K562 (cell line): ENCODE measurements around the gene GRID2IP. TPM values are rescaled to one million over a fixed set of nuclear protein-coding genes. Genes with fewer than 3 reads are reported as not detected.

Source experiments
- ATAC-seq: fragments of 200-7000 bp; cut with Tn5 transposase; 3 replicates; pipeline ENCODE4 v1.9.1; 2020; ENCODE audit warnings: moderate library complexity
- BruUV-seq: library from RNA; stranded (reverse); fragments of 400-500 nt; replicated peaks from 2 replicates; lab custom pipeline; 2021; lab: Mats Ljungman, UMichigan
- CTCF ChIA-PET: fragments of 300-600 bp; formaldehyde crosslinking; extraction: SDS; loops from one replicate; lab custom pipeline; 2021; ENCODE audit warnings: low intra/inter-chr PET ratio; lab: Yijun Ruan, JAX
- POLR2A ChIA-PET: fragments of 300-600, 350-650 bp; sonication (Branson Sonifier 250); formaldehyde crosslinking; extraction: SDS; loops from one replicate; lab custom pipeline; 2021; ENCODE audit warnings: antibody characterized with exemption, inconsistent platforms; lab: Yijun Ruan, JAX
- DNase-seq, 4 experiments: peaks; one replicate each; pipeline versions ENCODE4 v3.0.0 to v3.0.0-alpha.2; 2011 to 2018; ENCODE audit warnings: low spot score in 3 of 4, mixed read lengths in 3 of 4; ENCODE audit errors: extremely low read depth in 1 of 4
- FAIRE-seq: peaks from 2 replicates; lab custom pipeline; 2011; peaks lifted over from hg19 to GRCh38; lab: Jason Lieb, UNC
- H2AFZ ChIP-seq: 2 replicates; pipeline ENCODE4 v1.6.0; 2011; ENCODE audit warnings: low read depth, low read length, control low read depth, inconsistent platforms
- H3K27ac ChIP-seq: fragments of 200-600 bp; 3 replicates; pipeline ENCODE4 v1.8.0; 2011; ENCODE audit warnings: low read depth, mild to moderate bottlenecking, control low read depth, inconsistent platforms, low read length, moderate library complexity, mixed read lengths; ENCODE audit errors: extremely low read depth
- H3K27me3 ChIP-seq, 2 experiments: fragments of 300-600 bp in 1 of 2; 2 replicates in 1 of 2; 3 replicates in 1 of 2; pipeline versions ENCODE4 v1.6.0 to v1.8.0; 2011; ENCODE audit warnings: inconsistent platforms in 2 of 2, low read length in 2 of 2, mild to moderate bottlenecking in 1 of 2, mixed read lengths in 1 of 2, moderate library complexity in 1 of 2; ENCODE audit not compliant: control insufficient read depth in 2 of 2, insufficient read depth in 2 of 2
- H3K36me3 ChIP-seq: fragments of 300-600 bp; 3 replicates; pipeline ENCODE4 v1.8.0; 2011; ENCODE audit warnings: mild to moderate bottlenecking, low read length, inconsistent platforms; ENCODE audit not compliant: control insufficient read depth, insufficient read depth
- H3K4me1 ChIP-seq, 2 experiments: fragments of 200-600 bp in 1 of 2; replicated peaks in 1 of 2; 2 replicates in 1 of 2; 3 replicates in 1 of 2; pipeline versions ENCODE4 v1.5.1 to v1.8.0; 2011; ENCODE audit warnings: inconsistent platforms in 2 of 2, low read length in 2 of 2, mild to moderate bottlenecking in 1 of 2, mixed read lengths in 1 of 2, moderate library complexity in 1 of 2; ENCODE audit not compliant: control insufficient read depth in 2 of 2, insufficient read depth in 2 of 2
- H3K4me2 ChIP-seq: 2 replicates; pipeline ENCODE4 v1.6.1; 2011; ENCODE audit warnings: low read length, control low read depth, inconsistent platforms, mixed read lengths; ENCODE audit not compliant: insufficient read depth
- H3K4me3 ChIP-seq: fragments of 200-600 bp; sonication (generic), shearing (Covaris generic); 2 replicates; pipeline ENCODE4 v1.5.1; 2016; ENCODE audit warnings: control low read depth, inconsistent platforms
- H3K79me2 ChIP-seq: fragments of 200-600 bp; 3 replicates; pipeline ENCODE4 v1.8.0; 2011; ENCODE audit warnings: low read length, inconsistent platforms; ENCODE audit not compliant: control insufficient read depth, insufficient read depth
- H3K9ac ChIP-seq, 2 experiments: 2 replicates each; pipeline versions ENCODE4 v1.6.0 to v1.6.1; 2011; ENCODE audit warnings: low read depth in 2 of 2, low read length in 2 of 2, control low read depth in 1 of 2, inconsistent platforms in 1 of 2, mild to moderate bottlenecking in 1 of 2, mixed read lengths in 1 of 2; ENCODE audit not compliant: insufficient read depth in 1 of 2
- H3K9me1 ChIP-seq: one replicate; pipeline ENCODE4 v1.6.0; 2011; ENCODE audit warnings: inconsistent platforms, mild to moderate bottlenecking, low read length, moderate library complexity; ENCODE audit not compliant: control insufficient read depth, insufficient read depth
- H3K9me3 ChIP-seq: replicated peaks from 2 replicates; pipeline ENCODE4 v1.5.1; 2011; ENCODE audit warnings: low read depth, low read length, inconsistent platforms; ENCODE audit not compliant: control insufficient read depth, insufficient read depth
- H4K20me1 ChIP-seq: replicated peaks from 2 replicates; pipeline ENCODE4 v1.6.1; 2011; ENCODE audit warnings: low read length, inconsistent platforms, mixed read lengths; ENCODE audit not compliant: control insufficient read depth, insufficient read depth
- ATF1 ChIP-seq, 2 experiments: fragments of 450-650 bp in 1 of 2; IDR thresholded peaks; 2 replicates each; pipeline ENCODE4 v1.6.1; 2016; ENCODE audit warnings: missing compliant biosample characterization in 1 of 2, missing genetic modification characterization in 1 of 2
- HDGF ChIP-seq: fragments of 450-650 bp; IDR thresholded peaks from 2 replicates; pipeline ENCODE4 v1.6.1; 2016
- HNRNPLL ChIP-seq: fragments of 200-400 bp; formaldehyde crosslinking; IDR thresholded peaks from 2 replicates; pipeline ENCODE4 v1.6.1; 2017; ENCODE audit warnings: low read length, low read depth, mild to moderate bottlenecking; ENCODE audit not compliant: poor library complexity, severe bottlenecking
- MBD2 ChIP-seq: sonication (generic); IDR thresholded peaks from 2 replicates; pipeline ENCODE4 v1.6.1; 2016; ENCODE audit warnings: low read depth, borderline replicate concordance
- PHF21A ChIP-seq: fragments of 450-650 bp; IDR thresholded peaks from 2 replicates; pipeline ENCODE4 v1.6.1; 2017; ENCODE audit warnings: low read depth, borderline replicate concordance
- POLR2B ChIP-seq: fragments of 450-650 bp; IDR thresholded peaks from 2 replicates; pipeline ENCODE4 v1.6.1; 2018; ENCODE audit warnings: low read depth; ENCODE audit not compliant: partially characterized antibody
- SAFB2 ChIP-seq: fragments of 200-400 bp; formaldehyde crosslinking; IDR thresholded peaks from 2 replicates; pipeline ENCODE4 v1.6.1; 2018; ENCODE audit warnings: borderline replicate concordance, low read length, low read depth, moderate library complexity; ENCODE audit not compliant: severe bottlenecking
- ZEB2 ChIP-seq: fragments of 450-650 bp; IDR thresholded peaks from 2 replicates; pipeline ENCODE4 v1.6.1; 2016
- WGBS: fragments of 100-300 bp; shearing (Covaris generic); methylation state at CpG from one replicate; pipeline ENCODE4 v1.1.6; 2016; ENCODE audit warnings: low coverage, mixed read lengths; ENCODE audit not compliant: insufficient coverage; ENCODE audit errors: missing lambda C conversion rate; 5-methylcytosine and 5-hydroxymethylcytosine counted together
- in situ Hi-C: fragments of 300-500 bp; cut with MboI; formaldehyde crosslinking; loops from 4 replicates; pipeline ENCODE4 v1.15.0; 2018; ENCODE audit warnings: inconsistent platforms, mixed read lengths
- intact Hi-C: fragments of 100-400 bp; cut with micrococcal nuclease; formaldehyde crosslinking; loops from 2 replicates; pipeline ENCODE4 v1.14.2; 2022
- polyA plus RNA-seq, 8 experiments: library from polyadenylated mRNA; depleted of rRNA in 4 of 8; stranded (reverse) in 5 of 8; unstranded in 3 of 8; fragments of >200 nt; fragmentation: Nextera tagmentation in 2 of 8; fragmentation: Illumina TruSeq in 1 of 8; extraction: Ambion mirVana in 2 of 8; extraction: Trizol in 1 of 8; gene quantifications; 2 replicates each; pipeline versions ENCODE4 v1.2.1 to v1.2.3, GENCODE V29; 2011 to 2014; ENCODE audit warnings: inconsistent platforms in 1 of 8, missing spikeins in 1 of 8
- total RNA-seq, 7 experiments: library from RNA; depleted of rRNA in 6 of 7; stranded (reverse); fragments of >200 nt in 6 of 7; fragmentation: Illumina TruSeq in 2 of 7; extraction: Trizol in 2 of 7; gene quantifications; 2 replicates each; pipeline versions ENCODE4 v1.2.1 to v1.2.3, GENCODE V29; 2011 to 2021; ENCODE audit warnings: low replicate concordance in 1 of 7

Gene GRID2IP
- total and polyA plus RNA-seq, 9 of the 15 experiments (the other 6 are each of a cell fraction or from before 2014, with no cell fraction given) = not detected

- FAIRE-seq = no peak
- no peak for ATAC-seq
- Histone ChIP-seq H3K36me3 (peaks cover 82% of the 10 kb centered on the region), H3K27me3 (no peaks in the 10 kb centered on the region), H3K9me1 (peaks cover 10% of the 10 kb centered on the region), H3K27ac (no peak overlapping the region), H3K4me1 (peaks cover 4 to 14% of the 10 kb centered on the region in 2 experiments; a peak in 4 of 5 replicates), H3K9me3 (no peaks in the 10 kb centered on the region), H2AFZ (no peak overlapping the region), H4K20me1 (peaks cover 66% of the 10 kb centered on the region), H3K4me3 (no peak overlapping the region), H3K4me2 (no peak overlapping the region)
- BruUV-seq = no TSS peak
- WGBS = 87% methylated on average over 7 of the region's 7 CpGs
- ChIA-PET POLR2A (interaction anchor here (1.1 to 4.2 kb wide), 3 partner anchors 12 to 87 kb away, joined by 3 to 16 read pairs (median 10); no protein-coding TSS in a partner anchor), CTCF (no interaction called here)
- DNase-seq = no peak
- in situ Hi-C loops (no loop called here), intact Hi-C loops (no loop called here)
- TF ChIP-seq SAFB2 (no peak), PHF21A (no peak), ATF1 (CRISPR knock-in tag; IDR thresholded peaks at IDR 0.05) (no peak), ATF1 (tag; IDR thresholded peaks at IDR 0.05) (no peak), HNRNPLL (no peak), HDGF (no peak), POLR2B (peak; percentile 42), ZEB2 (no peak), MBD2 (no peak)
- TF ChIP-seq, all 486 proteins: peak for 1
- Histone ChIP-seq H3K9ac (no peak overlapping the region), H3K79me2 (peaks cover 98% of the 10 kb centered on the region)
These were observed 73.1 kb downstream of the GRID2IP start for GRCh38 chr7:6478186-6478585.
